ENCODE measurements around the gene KCNN3.

DNA sequence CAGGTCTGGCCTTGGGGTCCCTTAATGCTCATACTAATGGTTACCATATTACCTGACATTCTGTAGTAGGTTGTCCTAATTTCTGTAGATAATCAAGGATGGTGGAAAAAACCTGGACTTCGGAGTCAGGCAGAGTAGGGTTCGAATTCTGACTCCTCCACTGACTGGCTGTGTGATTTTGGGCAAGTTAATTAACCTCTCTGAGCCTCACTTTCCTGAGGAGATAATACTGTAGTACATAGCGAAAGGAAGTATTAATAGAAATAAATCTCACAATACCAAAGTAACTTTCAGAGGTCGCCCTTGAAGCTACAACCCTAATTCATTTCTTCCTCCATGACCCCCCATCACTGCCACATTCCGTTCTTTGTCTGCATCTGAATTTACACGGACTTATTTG is 72.9 kb downstream of the KCNN3 start:
- TF ChIP-seq, protein P1, sequence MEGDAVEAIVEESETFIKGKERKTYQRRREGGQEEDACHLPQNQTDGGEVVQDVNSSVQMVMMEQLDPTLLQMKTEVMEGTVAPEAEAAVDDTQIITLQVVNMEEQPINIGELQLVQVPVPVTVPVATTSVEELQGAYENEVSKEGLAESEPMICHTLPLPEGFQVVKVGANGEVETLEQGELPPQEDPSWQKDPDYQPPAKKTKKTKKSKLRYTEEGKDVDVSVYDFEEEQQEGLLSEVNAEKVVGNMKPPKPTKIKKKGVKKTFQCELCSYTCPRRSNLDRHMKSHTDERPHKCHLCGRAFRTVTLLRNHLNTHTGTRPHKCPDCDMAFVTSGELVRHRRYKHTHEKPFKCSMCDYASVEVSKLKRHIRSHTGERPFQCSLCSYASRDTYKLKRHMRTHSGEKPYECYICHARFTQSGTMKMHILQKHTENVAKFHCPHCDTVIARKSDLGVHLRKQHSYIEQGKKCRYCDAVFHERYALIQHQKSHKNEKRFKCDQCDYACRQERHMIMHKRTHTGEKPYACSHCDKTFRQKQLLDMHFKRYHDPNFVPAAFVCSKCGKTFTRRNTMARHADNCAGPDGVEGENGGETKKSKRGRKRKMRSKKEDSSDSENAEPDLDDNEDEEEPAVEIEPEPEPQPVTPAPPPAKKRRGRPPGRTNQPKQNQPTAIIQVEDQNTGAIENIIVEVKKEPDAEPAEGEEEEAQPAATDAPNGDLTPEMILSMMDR (IDR thresholded peaks at IDR 0.05; ENCODE audit: low read length) = no peak
- TF ChIP-seq EZH2 (optimal IDR thresholded peaks at IDR 0.05; ENCODE audit: low read depth, low read length) = no peak
- no peak for TF ChIP-seq EZH2phosphoT487 (IDR thresholded peaks at IDR 0.05; ENCODE audit: low read length)
